Activated CD4-positive, alpha-beta memory T cell treated with anti-CD3 and anti-CD28 coated beads for 36 hours (primary cell): ENCODE results near the gene STEAP3. TPM values are rescaled to one million over a fixed set of nuclear protein-coding genes. Genes with fewer than 3 reads are reported as not detected.

Experiments
- CTCF ChIA-PET: fragments of 350-600 bp; sonication (Branson Sonifier 250); formaldehyde crosslinking; loops from one replicate; lab custom pipeline; 2021; ENCODE audit warnings: antibody characterized with exemption, inconsistent platforms; lab: Charles Lee
- POLR2A ChIA-PET: fragments of 350-600 bp; sonication (Branson Sonifier 250); formaldehyde crosslinking; loops from one replicate; lab custom pipeline; 2021; ENCODE audit warnings: antibody characterized with exemption; lab: Charles Lee
- DNase-seq: peaks from one replicate; pipeline ENCODE4 v3.0.0-alpha.2; 2020
- H3K27ac Mint-ChIP-seq: one replicate; pipeline ENCODE4 v1.8.0; 2021; ENCODE audit warnings: mixed read lengths
- H3K27me3 Mint-ChIP-seq: one replicate; pipeline ENCODE4 v1.8.0; 2021; ENCODE audit warnings: mixed read lengths
- H3K36me3 Mint-ChIP-seq: one replicate; pipeline ENCODE4 v1.8.0; 2021; ENCODE audit warnings: mixed read lengths
- H3K4me1 Mint-ChIP-seq: one replicate; pipeline ENCODE4 v1.8.0; 2021; ENCODE audit warnings: low read depth, mixed read lengths
- H3K4me3 Mint-ChIP-seq: one replicate; pipeline ENCODE4 v1.8.0; 2021; ENCODE audit warnings: mild to moderate bottlenecking, mixed read lengths
- H3K9me3 Mint-ChIP-seq: one replicate; pipeline ENCODE4 v1.8.0; 2021; ENCODE audit warnings: mixed read lengths
- intact Hi-C: fragments of 100-400 bp; cut with micrococcal nuclease; formaldehyde crosslinking; loops from one replicate; pipeline ENCODE4 v1.15.1; 2023
- total RNA-seq, 2 experiments: library from RNA; stranded (reverse); gene quantifications; one replicate each; pipeline ENCODE4 v1.2.3, GENCODE V29; 2021

Gene STEAP3
- total RNA-seq, 2 experiments from 2014 or later: 0.12 to 0.17 TPM

GRCh38 chr2:119301413-119301812, 77.8 kb downstream of the STEAP3 start:
- intact Hi-C loops: no loop called here
- Mint-ChIP-seq H3K36me3 (peaks cover 5% of the 10 kb centered on the region), H3K27ac (no peak overlapping the region), H3K9me3 (no peaks in the 10 kb centered on the region), H3K27me3 (no peaks in the 10 kb centered on the region), H3K4me3 (no peak overlapping the region), H3K4me1 (no peaks in the 10 kb centered on the region)
- no peak for DNase-seq
- CTCF ChIA-PET: interaction anchor here (0.9 kb wide), 1 partner anchor 13 kb away, joined by 3 read pairs; no protein-coding TSS in a partner anchor
- POLR2A ChIA-PET: no interaction called here

GRCh38 chr2:119304847-119305246, 81.2 kb downstream of the STEAP3 start:
- no peak overlapping the region for H3K27ac Mint-ChIP-seq
- ChIA-PET POLR2A (no interaction called here), CTCF (no interaction called here)
- H3K4me1 Mint-ChIP-seq: no peaks in the 10 kb centered on the region
- no peak for DNase-seq
- no peaks in the 10 kb centered on the region for H3K27me3 Mint-ChIP-seq
- peaks cover 5% of the 10 kb centered on the region for H3K36me3 Mint-ChIP-seq
- H3K9me3 Mint-ChIP-seq: no peaks in the 10 kb centered on the region
- intact Hi-C loops: no loop called here
- no peak overlapping the region for H3K4me3 Mint-ChIP-seq

- H3K27ac Mint-ChIP-seq: no peak overlapping the region
Measured at GRCh38 chr2:119305497-119306195, 82.0 kb downstream of the STEAP3 start.

GRCh38 chr2:119306196-119306590, 82.6 kb downstream of the STEAP3 start:
- Mint-ChIP-seq H3K4me3 (no peak overlapping the region), H3K27ac (no peak overlapping the region)
- POLR2A ChIA-PET: no interaction called here

More at GRCh38 chr2:119305497-119306195, 82.0 kb downstream of the STEAP3 start:
- Mint-ChIP-seq H3K4me3 (no peak overlapping the region), H3K9me3 (no peaks in the 10 kb centered on the region), H3K36me3 (peaks cover 2% of the 10 kb centered on the region), H3K4me1 (no peaks in the 10 kb centered on the region), H3K27me3 (no peaks in the 10 kb centered on the region)
- ChIA-PET CTCF (no interaction called here), POLR2A (no interaction called here)
- intact Hi-C loops: no loop called here
- no peak for DNase-seq

GRCh38 chr2:119307419-119308140, 83.9 kb downstream of the STEAP3 start:
- no peak for DNase-seq
- no peaks in the 10 kb centered on the region for H3K27me3 Mint-ChIP-seq
- no peaks in the 10 kb centered on the region for H3K9me3 Mint-ChIP-seq
- ChIA-PET POLR2A (no interaction called here), CTCF (no interaction called here)
- H3K36me3 Mint-ChIP-seq: no peaks in the 10 kb centered on the region
- intact Hi-C loops: no loop called here
- no peak overlapping the region for H3K27ac Mint-ChIP-seq
- H3K4me1 Mint-ChIP-seq: no peaks in the 10 kb centered on the region
- H3K4me3 Mint-ChIP-seq: no peak overlapping the region

More at GRCh38 chr2:119306196-119306590, 82.6 kb downstream of the STEAP3 start:
- CTCF ChIA-PET: no interaction called here
- H3K27me3 Mint-ChIP-seq: no peaks in the 10 kb centered on the region
- H3K4me1 Mint-ChIP-seq: no peaks in the 10 kb centered on the region
- DNase-seq: no peak
- intact Hi-C loops: no loop called here
- no peaks in the 10 kb centered on the region for H3K9me3 Mint-ChIP-seq
- no peaks in the 10 kb centered on the region for H3K36me3 Mint-ChIP-seq

GRCh38 chr2:119308793-119309330, 85.2 kb downstream of the STEAP3 start:
- ChIA-PET CTCF (interaction anchor here (1.9 kb wide), 1 partner anchor 17 kb away, joined by 5 read pairs; no protein-coding TSS in a partner anchor), POLR2A (no interaction called here)
- DNase-seq: no peak
- Mint-ChIP-seq H3K4me1 (no peaks in the 10 kb centered on the region), H3K27ac (no peak overlapping the region), H3K9me3 (no peaks in the 10 kb centered on the region), H3K4me3 (no peak overlapping the region), H3K27me3 (no peaks in the 10 kb centered on the region), H3K36me3 (no peaks in the 10 kb centered on the region)
- intact Hi-C loops: no loop called here

- no peaks in the 10 kb centered on the region for H3K27me3 Mint-ChIP-seq
- intact Hi-C loops: no loop called here
- H3K36me3 Mint-ChIP-seq: no peaks in the 10 kb centered on the region
- no peaks in the 10 kb centered on the region for H3K4me1 Mint-ChIP-seq
- ChIA-PET CTCF (no interaction called here), POLR2A (no interaction called here)
- no peaks in the 10 kb centered on the region for H3K9me3 Mint-ChIP-seq
- H3K4me3 Mint-ChIP-seq: no peak overlapping the region
- DNase-seq: no peak
- no peak overlapping the region for H3K27ac Mint-ChIP-seq
Measured at GRCh38 chr2:119311371-119311770, 87.7 kb downstream of the STEAP3 start.

GRCh38 chr2:119311831-119312230, 88.2 kb downstream of the STEAP3 start:
- no peak overlapping the region for H3K4me3 Mint-ChIP-seq
- no peaks in the 10 kb centered on the region for H3K4me1 Mint-ChIP-seq
- ChIA-PET CTCF (no interaction called here), POLR2A (no interaction called here)
- H3K36me3 Mint-ChIP-seq: no peaks in the 10 kb centered on the region
- intact Hi-C loops: no loop called here
- H3K27me3 Mint-ChIP-seq: no peaks in the 10 kb centered on the region
- H3K9me3 Mint-ChIP-seq: no peaks in the 10 kb centered on the region
- no peak for DNase-seq
- H3K27ac Mint-ChIP-seq: no peak overlapping the region

Other genes starting within 250 kb of the STEAP3 start
- not detected for gene C1QL2, start 65.1 kb upstream of the STEAP3 start, total RNA-seq
- 10 to 100 TPM; 10.5 to 11.5 TPM for gene C2orf76, start 143.0 kb downstream of the STEAP3 start, total RNA-seq
- gene DBI, start 143.1 kb downstream of the STEAP3 start, total RNA-seq: 100 to 1,000 TPM; 149 to 150 TPM
- gene TMEM37, start 208.0 kb downstream of the STEAP3 start, total RNA-seq: not detected